H9 (cell line): ENCODE measurements around the gene MRPL52. TPM values are rescaled to one million over a fixed set of nuclear protein-coding genes. Genes with fewer than 3 reads are reported as not detected.

ENCODE experiments used
- DNase-seq: peaks from one replicate; pipeline ENCODE4 v3.0.0-alpha.2; 2017
- H2AFZ ChIP-seq: one replicate; pipeline ENCODE4 v1.6.1; 2013; ENCODE audit warnings: mild to moderate bottlenecking, low read length, control low read depth, moderate library complexity
- H2AK5ac ChIP-seq: 2 replicates; pipeline ENCODE4 v1.6.1; 2013; ENCODE audit warnings: low read length, control low read depth, mixed read lengths; ENCODE audit not compliant: insufficient read length
- H2BK120ac ChIP-seq: one replicate; pipeline ENCODE4 v1.6.1; 2013; ENCODE audit warnings: low read depth, mild to moderate bottlenecking, low read length, control low read depth, inconsistent platforms; ENCODE audit not compliant: poor library complexity, severe bottlenecking
- H2BK12ac ChIP-seq: 2 replicates; pipeline ENCODE4 v1.6.1; 2013; ENCODE audit warnings: low read length, control low read depth, mixed read lengths, low read depth; ENCODE audit not compliant: insufficient read length
- H2BK15ac ChIP-seq: 2 replicates; pipeline ENCODE4 v1.6.1; 2013; ENCODE audit warnings: low read depth, low read length, control low read depth
- H2BK20ac ChIP-seq: one replicate; pipeline ENCODE4 v1.6.1; 2013; ENCODE audit warnings: low read depth, mild to moderate bottlenecking, low read length, control low read depth, inconsistent platforms; ENCODE audit not compliant: poor library complexity, severe bottlenecking
- H2BK5ac ChIP-seq: 2 replicates; pipeline ENCODE4 v1.6.1; 2013; ENCODE audit warnings: low read length, control low read depth, mixed read lengths; ENCODE audit not compliant: insufficient read length
- H3K14ac ChIP-seq: 2 replicates; pipeline ENCODE4 v1.6.1; 2013; ENCODE audit warnings: low read length, control low read depth; ENCODE audit not compliant: insufficient read depth
- H3K18ac ChIP-seq: 2 replicates; pipeline ENCODE4 v1.6.1; 2013; ENCODE audit warnings: low read depth, mild to moderate bottlenecking, mixed read lengths, low read length, control low read depth; ENCODE audit not compliant: insufficient read length
- H3K23ac ChIP-seq: 2 replicates; pipeline ENCODE4 v1.6.1; 2013; ENCODE audit warnings: low read length, control low read depth, mixed read lengths, low read depth; ENCODE audit not compliant: insufficient read length
- H3K23me2 ChIP-seq: 2 replicates; pipeline ENCODE4 v1.6.1; 2013; ENCODE audit warnings: low read depth, mild to moderate bottlenecking, mixed read lengths, low read length, control low read depth; ENCODE audit not compliant: insufficient read length, poor library complexity, severe bottlenecking
- H3K27ac ChIP-seq: 2 replicates; pipeline ENCODE4 v1.5.1; 2013; ENCODE audit warnings: low read length, control low read depth, mixed read lengths, low read depth; ENCODE audit not compliant: insufficient read length
- H3K27me3 ChIP-seq: 2 replicates; pipeline ENCODE4 v1.6.1; 2013; ENCODE audit warnings: low read length, control low read depth, inconsistent platforms; ENCODE audit not compliant: insufficient read depth
- H3K4ac ChIP-seq: 2 replicates; pipeline ENCODE4 v1.6.1; 2013; ENCODE audit warnings: low read depth, mild to moderate bottlenecking, control low read depth, inconsistent platforms, low read length, moderate library complexity
- H3K4me1 ChIP-seq: 2 replicates; pipeline ENCODE4 v1.6.1; 2013; ENCODE audit warnings: low read length, control low read depth, inconsistent platforms; ENCODE audit not compliant: insufficient read depth
- H3K4me2 ChIP-seq: 2 replicates; pipeline ENCODE4 v1.6.1; 2013; ENCODE audit warnings: low read length, control low read depth, mixed read lengths; ENCODE audit not compliant: insufficient read length, insufficient read depth
- H3K56ac ChIP-seq: 2 replicates; pipeline ENCODE4 v1.6.1; 2013; ENCODE audit warnings: low read depth, mild to moderate bottlenecking, mixed read lengths, low read length, control low read depth; ENCODE audit not compliant: insufficient read length
- H3K79me1 ChIP-seq: 2 replicates; pipeline ENCODE4 v1.6.1; 2013; ENCODE audit warnings: low read depth, mild to moderate bottlenecking, moderate library complexity, low read length, control low read depth, inconsistent platforms; ENCODE audit not compliant: insufficient read depth, poor library complexity, severe bottlenecking
- H3K79me2 ChIP-seq: 2 replicates; pipeline ENCODE4 v1.6.1; 2013; ENCODE audit warnings: low read length, control low read depth, inconsistent platforms; ENCODE audit not compliant: insufficient read depth
- H3K9ac ChIP-seq: 2 replicates; pipeline ENCODE4 v1.6.1; 2013; ENCODE audit warnings: low read length, control low read depth, mixed read lengths; ENCODE audit not compliant: insufficient read length; ENCODE audit errors: extremely low read depth
- H3K9me3 ChIP-seq: one replicate; pipeline ENCODE4 v1.6.1; 2013; ENCODE audit warnings: low read depth, low read length, inconsistent platforms; ENCODE audit not compliant: control insufficient read depth
- H3T11ph ChIP-seq: one replicate; pipeline ENCODE4 v1.6.1; 2013; ENCODE audit warnings: mild to moderate bottlenecking, low read length, control low read depth, inconsistent platforms
- H4K20me1 ChIP-seq: one replicate; pipeline ENCODE4 v1.6.1; 2013; ENCODE audit not compliant: control insufficient read depth, insufficient read length, insufficient read depth
- H4K5ac ChIP-seq: 2 replicates; pipeline ENCODE4 v1.6.1; 2013; ENCODE audit warnings: low read depth, mild to moderate bottlenecking, mixed read lengths, low read length, control low read depth; ENCODE audit not compliant: insufficient read length
- H4K8ac ChIP-seq: replicated peaks from 2 replicates; pipeline ENCODE4 v1.6.1; 2013; ENCODE audit warnings: low read length, control low read depth, mixed read lengths, low read depth; ENCODE audit not compliant: insufficient read length
- H4K91ac ChIP-seq: 2 replicates; pipeline ENCODE4 v1.6.1; 2013; ENCODE audit warnings: low read depth, mild to moderate bottlenecking, moderate library complexity, mixed read lengths, low read length, control low read depth; ENCODE audit not compliant: insufficient read length
- H3K27ac Mint-ChIP-seq, 3 experiments: 2 replicates in 2 of 3; 3 replicates in 1 of 3; pipeline ENCODE4 v1.8.0; 2020 to 2021; ENCODE audit warnings: mixed read lengths in 3 of 3, mild to moderate bottlenecking in 1 of 3, moderate library complexity in 1 of 3
- H3K27me3 Mint-ChIP-seq: 2 replicates; pipeline ENCODE4 v1.8.0; 2021; ENCODE audit warnings: low read depth, mild to moderate bottlenecking, moderate library complexity, mixed read lengths
- H3K36me3 Mint-ChIP-seq, 3 experiments: 2 replicates in 2 of 3; 3 replicates in 1 of 3; pipeline ENCODE4 v1.8.0; 2020 to 2021; ENCODE audit warnings: low read depth in 3 of 3, mixed read lengths in 3 of 3; ENCODE audit not compliant: insufficient read depth in 1 of 3
- H3K4me1 Mint-ChIP-seq, 2 experiments: 2 replicates each; pipeline ENCODE4 v1.8.0; 2020; ENCODE audit warnings: mixed read lengths in 2 of 2
- H3K4me3 Mint-ChIP-seq, 2 experiments: 2 replicates in 1 of 2; 3 replicates in 1 of 2; pipeline ENCODE4 v1.8.0; 2020 to 2021; ENCODE audit warnings: mild to moderate bottlenecking in 2 of 2, mixed read lengths in 2 of 2, moderate library complexity in 1 of 2
- H3K9me3 Mint-ChIP-seq, 2 experiments: 2 replicates in 1 of 2; 3 replicates in 1 of 2; pipeline ENCODE4 v1.8.0; 2020; ENCODE audit warnings: mild to moderate bottlenecking in 2 of 2, mixed read lengths in 2 of 2, moderate library complexity in 1 of 2
- CTCF ChIP-seq: fragments of 200-600 bp; sonication (generic); conservative IDR thresholded peaks from 3 replicates; pipeline ENCODE4 v1.8.0; 2021; ENCODE audit warnings: antibody characterized with exemption, mild to moderate bottlenecking
- WGBS: extraction: QIAGEN DNeasy Blood & Tissue Kit; methylation state at CpG from one replicate; pipeline ENCODE4 v1.1.7; 2013; ENCODE audit warnings: missing lambda C conversion rate, low lambda C conversion rate, mixed read lengths; ENCODE audit not compliant: insufficient read length; ENCODE audit errors: extremely low coverage; 5-methylcytosine and 5-hydroxymethylcytosine counted together
- total RNA-seq: library from RNA; stranded (reverse); gene quantifications from 2 replicates; pipeline ENCODE4 v1.2.1, GENCODE V29; 2021

Gene MRPL52
- total RNA-seq, 1 experiment from 2014 or later, result 190 TPM

DNA sequence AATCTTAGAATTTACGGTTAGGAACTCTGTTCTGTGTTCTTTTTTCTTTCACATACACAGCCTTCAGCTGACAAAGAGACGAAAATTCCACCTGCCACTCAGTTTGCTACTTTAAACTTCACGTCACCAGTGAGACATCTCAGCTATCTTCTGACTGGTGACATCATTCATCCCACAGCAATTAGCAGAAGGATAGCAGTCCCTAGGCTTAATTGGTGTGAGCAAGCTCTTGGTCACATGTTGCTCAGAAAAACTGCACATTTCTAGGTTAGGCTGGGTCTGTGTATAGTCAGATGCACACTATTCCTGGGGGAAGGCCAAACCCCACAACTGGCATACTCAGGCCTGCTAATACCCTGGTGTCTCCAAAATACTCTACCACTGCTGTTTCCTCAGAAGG is 38.4 kb upstream of the MRPL52 start:
- no CpG with 5 or more reads among the region's 3 CpGs for WGBS
- Histone ChIP-seq H4K91ac (no peak overlapping the region), H2BK120ac (no peak overlapping the region), H3K9me3 (no peaks in the 10 kb centered on the region), H3K79me2 (no peaks in the 10 kb centered on the region; the same call in 1 of the 2 replicates), H4K8ac (no peak overlapping the region), H2BK5ac (no peak overlapping the region), H4K20me1 (no peaks in the 10 kb centered on the region), H3K27ac (no peak overlapping the region), H3K23ac (no peak overlapping the region), H4K5ac (no peak overlapping the region), H2AFZ (no peak overlapping the region), H3K9ac (no peak overlapping the region), H3K23me2 (no peaks in the 10 kb centered on the region), H3K56ac (no peak overlapping the region), H2BK12ac (no peak overlapping the region), H2AK5ac (no peak overlapping the region), H3K14ac (no peak overlapping the region), H3T11ph (no peak overlapping the region), H2BK15ac (no peak overlapping the region), H2BK20ac (no peak overlapping the region), H3K4me1 (0 out of 2 replicates have a peak, but pooled peaks cover under 1% of the 10 kb centered on the region), H3K27me3 (no peaks in the 10 kb centered on the region), H3K79me1 (no peaks in the 10 kb centered on the region), H3K4ac (no peak overlapping the region), H3K4me2 (no peak overlapping the region), H3K18ac (no peak overlapping the region)
- H3K9me3 Mint-ChIP-seq, result peaks cover 2 to 3% of the 10 kb centered on the region in 2 experiments; a peak in 3 of 5 replicates
- no peak overlapping the region for H3K4me3 Mint-ChIP-seq
- peaks cover 2% of the 10 kb centered on the region for H3K27me3 Mint-ChIP-seq
- no peak for TF ChIP-seq CTCF
- no peak overlapping the region for H3K27ac Mint-ChIP-seq
- H3K36me3 Mint-ChIP-seq, result peaks cover 0 to 4% (median 2%) of the 10 kb centered on the region in 3 experiments; a peak in 3 of 7 replicates
- no peak for DNase-seq
- peaks cover 3% of the 10 kb centered on the region in 2 experiments for H3K4me1 Mint-ChIP-seq
